GM06990 (cell line): ENCODE data around the gene CD101.

ENCODE experiments used
- DNase-seq: peaks from one replicate; pipeline ENCODE4 v3.0.0-alpha.2; 2011; ENCODE audit not compliant: insufficient read length; ENCODE audit errors: extremely low read depth
- H3K27me3 ChIP-seq: replicated peaks from 2 replicates; pipeline ENCODE4 v1.6.0; 2011; ENCODE audit warnings: low read length; ENCODE audit not compliant: control insufficient read depth, insufficient read depth
- H3K36me3 ChIP-seq: 2 replicates; pipeline ENCODE4 v1.5.1; 2011; ENCODE audit warnings: low read length; ENCODE audit not compliant: control insufficient read depth, insufficient read depth
- H3K4me3 ChIP-seq: replicated peaks from 2 replicates; pipeline ENCODE4 v1.5.1; 2011; ENCODE audit warnings: low read depth, mild to moderate bottlenecking, control low read depth, low read length
- TF ChIP-seq, protein P1 (sequence below): IDR thresholded peaks from 2 replicates; pipeline ENCODE4 v1.5.1; 2011; ENCODE audit warnings: low read length, control low read depth, mild to moderate bottlenecking, inconsistent platforms; ENCODE audit not compliant: insufficient read depth, poor library complexity, severe bottlenecking

The CD101 gene

DNA sequence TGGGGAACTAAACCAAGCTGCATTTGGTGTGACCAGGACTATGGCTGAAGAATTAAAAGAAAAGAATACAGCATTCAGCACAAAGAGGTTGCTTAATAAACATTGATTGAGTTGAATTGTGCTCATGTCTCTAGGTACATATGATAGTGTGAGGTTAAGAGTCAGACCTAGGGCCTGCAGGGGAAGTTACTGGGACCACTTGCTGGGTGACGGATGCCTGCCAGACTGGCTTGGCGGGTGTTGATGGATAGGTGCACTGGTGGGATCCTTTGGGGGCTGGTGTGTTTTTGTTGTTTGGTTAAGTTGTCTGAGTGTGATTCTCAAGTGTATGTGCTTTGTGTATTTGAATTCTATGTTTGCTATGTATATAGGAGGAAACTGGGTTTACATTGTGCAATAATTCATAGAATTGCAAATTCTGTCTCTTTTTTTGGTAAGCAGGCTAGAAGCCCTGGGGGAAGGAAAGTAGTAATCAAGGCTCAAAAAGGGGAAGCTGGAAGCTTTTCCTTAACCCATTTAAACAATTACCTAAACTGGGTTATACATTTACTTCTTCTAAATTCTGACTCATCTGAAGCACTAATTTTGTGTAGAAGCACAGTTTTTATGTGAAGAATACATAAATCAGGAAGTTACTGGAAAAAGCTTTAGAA is 1.8 kb downstream of the CD101 start:
- TF ChIP-seq, protein P1, sequence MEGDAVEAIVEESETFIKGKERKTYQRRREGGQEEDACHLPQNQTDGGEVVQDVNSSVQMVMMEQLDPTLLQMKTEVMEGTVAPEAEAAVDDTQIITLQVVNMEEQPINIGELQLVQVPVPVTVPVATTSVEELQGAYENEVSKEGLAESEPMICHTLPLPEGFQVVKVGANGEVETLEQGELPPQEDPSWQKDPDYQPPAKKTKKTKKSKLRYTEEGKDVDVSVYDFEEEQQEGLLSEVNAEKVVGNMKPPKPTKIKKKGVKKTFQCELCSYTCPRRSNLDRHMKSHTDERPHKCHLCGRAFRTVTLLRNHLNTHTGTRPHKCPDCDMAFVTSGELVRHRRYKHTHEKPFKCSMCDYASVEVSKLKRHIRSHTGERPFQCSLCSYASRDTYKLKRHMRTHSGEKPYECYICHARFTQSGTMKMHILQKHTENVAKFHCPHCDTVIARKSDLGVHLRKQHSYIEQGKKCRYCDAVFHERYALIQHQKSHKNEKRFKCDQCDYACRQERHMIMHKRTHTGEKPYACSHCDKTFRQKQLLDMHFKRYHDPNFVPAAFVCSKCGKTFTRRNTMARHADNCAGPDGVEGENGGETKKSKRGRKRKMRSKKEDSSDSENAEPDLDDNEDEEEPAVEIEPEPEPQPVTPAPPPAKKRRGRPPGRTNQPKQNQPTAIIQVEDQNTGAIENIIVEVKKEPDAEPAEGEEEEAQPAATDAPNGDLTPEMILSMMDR, result no peak
- no peak for DNase-seq

DNA sequence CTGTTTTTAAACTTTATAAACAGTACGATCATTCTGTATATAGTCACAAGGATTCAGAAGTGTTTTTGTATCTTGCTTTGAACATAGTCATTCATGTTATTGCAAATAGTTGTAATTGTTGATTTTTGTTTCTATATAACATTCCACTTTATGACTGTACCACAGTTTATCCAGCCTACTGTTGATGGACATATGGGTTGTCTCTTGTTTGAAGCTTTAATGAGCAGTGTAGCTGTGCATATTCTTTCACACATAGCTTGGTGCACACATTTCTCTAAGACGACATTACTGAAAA is 6.1 kb downstream of the CD101 start:
- no peak for DNase-seq
- Histone ChIP-seq H3K27me3 (no peaks in the 10 kb centered on the region), H3K4me3 (no peak overlapping the region), H3K36me3 (no peaks in the 10 kb centered on the region)
- TF ChIP-seq, protein P1, result no peak

More for the DNA sequence above, 1.8 kb downstream of the CD101 start:
- H3K4me3 ChIP-seq, result no peak overlapping the region
- no peaks in the 10 kb centered on the region for H3K27me3 ChIP-seq
- no peaks in the 10 kb centered on the region for H3K36me3 ChIP-seq

DNA sequence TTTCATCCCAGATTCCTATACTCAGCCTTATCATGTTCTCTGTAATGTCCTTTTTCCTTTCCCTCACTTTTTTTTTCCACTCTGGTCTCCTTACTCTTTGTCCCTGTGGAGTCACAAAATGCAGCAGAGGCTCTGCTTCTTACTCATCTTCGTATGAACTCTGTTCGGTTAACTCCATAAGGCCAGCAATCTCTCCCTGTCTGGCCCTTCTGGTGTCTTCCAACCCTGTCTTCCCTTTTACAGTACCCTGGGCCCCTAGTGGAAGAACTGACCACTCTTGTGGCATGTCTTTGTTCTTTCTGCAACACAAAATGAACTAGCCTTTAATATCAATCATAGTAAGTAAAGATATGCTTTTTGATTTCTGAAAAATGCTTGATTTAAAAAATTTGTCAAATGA is 7.1 kb downstream of the CD101 start:
- H3K36me3 ChIP-seq, result no peaks in the 10 kb centered on the region
- TF ChIP-seq, protein P1, result no peak
- no peaks in the 10 kb centered on the region for H3K27me3 ChIP-seq
- H3K4me3 ChIP-seq, result no peak overlapping the region
- DNase-seq, result no peak

DNA sequence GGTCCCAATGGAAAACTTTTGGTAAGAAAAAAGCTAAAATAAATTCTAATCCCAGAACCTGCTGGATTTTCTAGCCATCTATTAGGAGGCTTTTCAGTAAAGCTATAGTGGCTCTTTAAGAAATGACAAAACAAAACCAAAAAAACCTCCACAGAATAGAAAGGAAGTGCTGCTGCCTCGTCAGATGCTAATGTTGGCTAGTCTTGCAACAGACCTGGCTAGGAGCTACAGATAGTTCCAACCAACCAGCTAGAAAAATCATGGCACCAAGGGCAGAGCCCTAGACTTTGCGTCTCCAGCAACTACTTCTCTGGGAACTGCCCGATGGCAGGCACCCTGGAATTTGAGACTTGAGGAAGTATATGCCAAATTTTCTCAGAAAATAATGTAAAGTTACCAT is 7.6 kb downstream of the CD101 start:
- H3K4me3 ChIP-seq, result no peak overlapping the region
- no peaks in the 10 kb centered on the region for H3K27me3 ChIP-seq
- TF ChIP-seq, protein P1, result no peak
- no peak for DNase-seq
- H3K36me3 ChIP-seq, result no peaks in the 10 kb centered on the region

- Histone ChIP-seq H3K4me3 (no peak overlapping the region), H3K36me3 (no peaks in the 10 kb centered on the region), H3K27me3 (no peaks in the 10 kb centered on the region)
- TF ChIP-seq, protein P1, result no peak
- DNase-seq, result no peak
Observed at GRCh38 chr1:117010310-117010969, 8.9 kb downstream of the CD101 start.
